AG04449 (cell line): ENCODE data around the gene TSNAXIP1.

Source experiments
- CTCF ChIA-PET: fragments of 350-600 bp; formaldehyde crosslinking; extraction: SDS; loops from one replicate; lab custom pipeline; 2021; ENCODE audit warnings: antibody characterized with exemption; lab: Yijun Ruan, JAX
- POLR2A ChIA-PET: fragments of 400-600, 350-600 bp; formaldehyde crosslinking; extraction: SDS; loops from one replicate; lab custom pipeline; 2020; ENCODE audit warnings: antibody characterized with exemption, inconsistent platforms; lab: Yijun Ruan, JAX
- DNase-seq: peaks from one replicate; pipeline ENCODE4 v3.0.0-alpha.2; 2010; ENCODE audit warnings: low read depth, low spot score
- H3K4me3 ChIP-seq: 2 replicates; pipeline ENCODE4 v1.5.1; 2011; ENCODE audit warnings: low read depth, mild to moderate bottlenecking, control low read depth, low read length
- CTCF ChIP-seq: IDR thresholded peaks from one replicate; pipeline ENCODE4 v1.5.1; 2011; ENCODE audit warnings: mild to moderate bottlenecking, moderate library complexity, low read length, control low read depth, inconsistent platforms; ENCODE audit not compliant: insufficient read depth; ENCODE audit errors: missing control alignments

Gene TSNAXIP1

GRCh38 chr16:67820608-67821259 is 14.0 kb downstream of the TSNAXIP1 start:
- ChIA-PET POLR2A (no interaction called here), CTCF (interaction anchor here (0.7 to 13.0 kb wide), 6 partner anchors 10 to 109 kb away, joined by 3 to 227 read pairs (median 4); partner anchors contain the start of genes CTRL, NUTF2 and PSMB10)
- H3K4me3 ChIP-seq: no peak overlapping the region
- no peak for TF ChIP-seq CTCF
- DNase-seq: no peak

GRCh38 chr16:67822511-67822910 is 15.8 kb downstream of the TSNAXIP1 start:
- CTCF ChIA-PET: interaction anchor here (11.8 kb wide), 1 partner anchor 9 kb away, joined by 181 read pairs; no protein-coding TSS in a partner anchor
- POLR2A ChIA-PET: no interaction called here
- H3K4me3 ChIP-seq: no peak overlapping the region
- no peak for TF ChIP-seq CTCF
- no peak for DNase-seq

- ChIA-PET CTCF (interaction anchor here (13.4 kb wide), 1 partner anchor 8 kb away, joined by 181 read pairs; no protein-coding TSS in a partner anchor), POLR2A (no interaction called here)
- H3K4me3 ChIP-seq: no peak overlapping the region
- DNase-seq: no peak
- TF ChIP-seq CTCF: no peak
These were observed 18.4 kb downstream of the TSNAXIP1 start for GRCh38 chr16:67825119-67825518.

- ChIA-PET CTCF (interaction anchor here (2.0 to 13.4 kb wide), 2 partner anchors 9 to 12 kb away, joined by 5 to 181 read pairs; no protein-coding TSS in a partner anchor), POLR2A (no interaction called here)
- no peak for DNase-seq
- no peak for TF ChIP-seq CTCF
- no peak overlapping the region for H3K4me3 ChIP-seq
These were observed 19.2 kb downstream of the TSNAXIP1 start for GRCh38 chr16:67825906-67826305.

- DNase-seq: no peak
- no peak for TF ChIP-seq CTCF
- ChIA-PET POLR2A (interaction anchor here (0.6 kb wide), 1 partner anchor 18 kb away, joined by 3 read pairs; the partner anchor contains the start of gene NUTF2), CTCF (interaction anchor here (2.7 to 13.4 kb wide), 2 partner anchors 11 to 13 kb away, joined by 10 to 181 read pairs; no protein-coding TSS in a partner anchor)
- H3K4me3 ChIP-seq: no peak overlapping the region
These were observed 22.0 kb downstream of the TSNAXIP1 start for GRCh38 chr16:67828651-67829050.

- H3K4me3 ChIP-seq: peak overlapping the region; percentile 83
- CTCF ChIA-PET: interaction anchor here (0.6 to 13.4 kb wide), 6 partner anchors 8 to 312 kb away, joined by 5 to 181 read pairs (median 8); no protein-coding TSS in a partner anchor
- POLR2A ChIA-PET: interaction anchor here (1.0 to 1.9 kb wide), 6 partner anchors 12 to 127 kb away, joined by 4 to 8 read pairs (median 6); partner anchors contain the start of genes RANBP10 and TSNAXIP1
- DNase-seq: no peak
- TF ChIP-seq CTCF: no peak
These were observed 26.3 kb downstream of the TSNAXIP1 start for GRCh38 chr16:67833030-67833414.
